ENCODE measurements around the gene MID1. TPM values are rescaled to one million over a fixed set of nuclear protein-coding genes. Genes with fewer than 3 reads are reported as not detected.

Gene MID1, protein sequence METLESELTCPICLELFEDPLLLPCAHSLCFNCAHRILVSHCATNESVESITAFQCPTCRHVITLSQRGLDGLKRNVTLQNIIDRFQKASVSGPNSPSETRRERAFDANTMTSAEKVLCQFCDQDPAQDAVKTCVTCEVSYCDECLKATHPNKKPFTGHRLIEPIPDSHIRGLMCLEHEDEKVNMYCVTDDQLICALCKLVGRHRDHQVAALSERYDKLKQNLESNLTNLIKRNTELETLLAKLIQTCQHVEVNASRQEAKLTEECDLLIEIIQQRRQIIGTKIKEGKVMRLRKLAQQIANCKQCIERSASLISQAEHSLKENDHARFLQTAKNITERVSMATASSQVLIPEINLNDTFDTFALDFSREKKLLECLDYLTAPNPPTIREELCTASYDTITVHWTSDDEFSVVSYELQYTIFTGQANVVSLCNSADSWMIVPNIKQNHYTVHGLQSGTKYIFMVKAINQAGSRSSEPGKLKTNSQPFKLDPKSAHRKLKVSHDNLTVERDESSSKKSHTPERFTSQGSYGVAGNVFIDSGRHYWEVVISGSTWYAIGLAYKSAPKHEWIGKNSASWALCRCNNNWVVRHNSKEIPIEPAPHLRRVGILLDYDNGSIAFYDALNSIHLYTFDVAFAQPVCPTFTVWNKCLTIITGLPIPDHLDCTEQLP
- polyA plus RNA-seq (ENCODE audit: insufficient read length in 3 of 3): 10 to 100 TPM; 23.7 to 32.6 (median 32.0) TPM
- long read RNA-seq, donor 1, full-length matches to known transcripts: 4 of 4 reads
- long read RNA-seq, donor 1, partial matches to known transcripts: 0 of 4 reads
- long read RNA-seq, donor 1, other reads (novel, unspliced or antisense): 0 of 4 reads
- long read RNA-seq, donor 2, full-length matches to known transcripts: 3 of 3 reads
- long read RNA-seq, donor 2, partial matches to known transcripts: 0 of 3 reads
- long read RNA-seq, donor 2, other reads (novel, unspliced or antisense): 0 of 3 reads
- long read RNA-seq, donor 3, full-length matches to known transcripts: 1 of 1 reads
- long read RNA-seq, donor 3, partial matches to known transcripts: 0 of 1 reads
- long read RNA-seq, donor 3, other reads (novel, unspliced or antisense): 0 of 1 reads
- long read RNA-seq, donor 4, partial matches to known transcripts: 10 of 10 reads
- long read RNA-seq, donor 4, other reads (novel, unspliced or antisense): 0 of 10 reads
- long read RNA-seq, donor 5, full-length matches to known transcripts: 2 of 2 reads
- long read RNA-seq, donor 5, partial matches to known transcripts: 0 of 2 reads
- long read RNA-seq, donor 5, other reads (novel, unspliced or antisense): 0 of 2 reads
- long read RNA-seq, donor 6, full-length matches to known transcripts: 11 of 11 reads
- long read RNA-seq, donor 6, partial matches to known transcripts: 0 of 11 reads
- long read RNA-seq, donor 6, other reads (novel, unspliced or antisense): 0 of 11 reads
- long read RNA-seq, donor 7, full-length matches to known transcripts: 5 of 5 reads
- long read RNA-seq, donor 7, partial matches to known transcripts: 0 of 5 reads
- long read RNA-seq, donor 7, other reads (novel, unspliced or antisense): 0 of 5 reads
- long read RNA-seq, donor 8, full-length matches to known transcripts: 2 of 2 reads
- long read RNA-seq, donor 8, partial matches to known transcripts: 0 of 2 reads
- long read RNA-seq, donor 8, other reads (novel, unspliced or antisense): 0 of 2 reads
- long read RNA-seq, donor 9, full-length matches to known transcripts: 4 of 4 reads
- long read RNA-seq, donor 9, partial matches to known transcripts: 0 of 4 reads
- long read RNA-seq, donor 9, other reads (novel, unspliced or antisense): 0 of 4 reads
- long read RNA-seq, donor 10, full-length matches to known transcripts: 6 of 6 reads
- long read RNA-seq, donor 10, partial matches to known transcripts: 0 of 6 reads
- long read RNA-seq, donor 10, other reads (novel, unspliced or antisense): 0 of 6 reads
- long read RNA-seq, donor 11: 0 reads
- long read RNA-seq, donor 12, full-length matches to known transcripts: 10 of 10 reads
- long read RNA-seq, donor 12, partial matches to known transcripts: 0 of 10 reads
- long read RNA-seq, donor 12, other reads (novel, unspliced or antisense): 0 of 10 reads
- long read RNA-seq, donor 13, partial matches to known transcripts: 0 of 1 reads
- long read RNA-seq, donor 13, other reads (novel, unspliced or antisense): 0 of 1 reads
- long read RNA-seq, donor 14, full-length matches to known transcripts: 6 of 6 reads
- long read RNA-seq, donor 14, partial matches to known transcripts: 0 of 6 reads
- long read RNA-seq, donor 14, other reads (novel, unspliced or antisense): 0 of 6 reads
- long read RNA-seq, donor 15, full-length matches to known transcripts: 2 of 2 reads
- long read RNA-seq, donor 15, partial matches to known transcripts: 0 of 2 reads
- long read RNA-seq, donor 15, other reads (novel, unspliced or antisense): 0 of 2 reads
- long read RNA-seq, donor 16, full-length matches to known transcripts: 5 of 5 reads
- long read RNA-seq, donor 16, partial matches to known transcripts: 0 of 5 reads
- long read RNA-seq, donor 16, other reads (novel, unspliced or antisense): 0 of 5 reads

DNA sequence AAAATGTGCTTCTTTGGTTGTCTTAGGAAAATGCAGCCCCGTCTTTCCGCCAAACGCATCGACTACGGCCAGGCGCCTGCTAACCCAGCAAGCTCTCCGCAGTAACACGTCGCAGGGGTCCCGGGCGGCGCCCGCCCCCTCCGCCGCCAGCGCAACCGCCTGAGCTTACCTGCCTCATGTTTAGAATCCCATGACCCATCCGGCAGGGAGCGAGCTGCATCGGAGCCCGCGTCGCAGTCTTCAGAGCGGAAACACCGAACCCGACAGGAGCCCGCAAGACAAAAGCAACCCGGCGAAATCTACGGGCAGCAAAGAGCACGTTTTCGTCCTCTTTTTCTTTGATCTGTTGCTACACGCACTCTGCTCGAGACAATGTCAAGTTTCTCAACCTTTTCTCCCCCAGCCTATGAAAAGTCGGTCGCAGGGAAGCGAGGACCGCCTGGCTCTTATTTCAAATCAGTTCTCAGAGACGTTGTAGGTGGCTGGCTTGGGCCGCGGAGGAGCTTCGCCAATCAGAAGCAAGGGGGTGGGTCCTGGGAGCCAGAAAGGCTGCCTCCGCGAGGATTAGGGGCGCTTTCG lies at the start of gene MID1:
TSS of gene MID1 (minus strand) at position 465 of the 579 bp plus-strand sequence. CDS start 53,038 bp downstream, outside the sequence.
- peak; percentile 75 for DNase-seq

DNA sequence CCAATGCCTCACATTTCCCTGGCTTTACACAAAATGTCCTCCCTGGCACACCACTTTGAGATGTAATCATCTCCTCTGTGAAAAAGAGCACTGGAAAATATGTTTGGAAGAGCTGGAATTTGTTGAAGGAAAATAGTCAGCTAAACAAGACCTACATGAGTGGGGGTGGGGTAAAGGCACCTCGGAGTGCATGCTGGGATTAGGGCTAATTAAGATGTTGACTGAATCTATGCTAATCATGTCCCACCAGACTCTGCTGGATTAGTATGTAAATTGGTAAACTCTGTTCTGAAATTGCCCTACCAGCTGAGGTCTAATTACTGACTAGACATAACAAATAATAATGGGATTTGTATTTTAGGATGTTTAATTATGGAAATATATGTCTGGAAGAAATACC lies 46.8 kb upstream of the MID1 start:
- DNase-seq: no peak

DNA sequence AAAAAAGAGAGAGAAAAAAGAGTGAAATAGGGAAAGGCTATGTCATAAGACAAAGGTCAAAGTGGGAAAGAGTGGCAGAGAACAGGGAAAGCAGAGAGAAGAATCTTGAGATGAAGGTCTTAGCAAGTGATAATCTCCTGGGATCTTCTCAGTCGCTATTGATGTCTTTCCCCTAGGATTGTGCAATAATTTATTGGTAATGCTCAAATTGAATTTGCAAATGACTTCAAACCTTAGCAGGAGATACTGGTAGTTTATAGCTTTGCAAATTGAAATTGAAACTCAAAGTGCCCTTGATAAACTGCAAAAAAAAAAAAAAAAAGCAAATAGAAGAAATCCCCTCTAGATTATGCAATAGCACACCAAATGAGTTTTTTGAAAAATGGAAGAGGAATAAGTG lies 45.7 kb upstream of the MID1 start:
- DNase-seq: no peak

DNA sequence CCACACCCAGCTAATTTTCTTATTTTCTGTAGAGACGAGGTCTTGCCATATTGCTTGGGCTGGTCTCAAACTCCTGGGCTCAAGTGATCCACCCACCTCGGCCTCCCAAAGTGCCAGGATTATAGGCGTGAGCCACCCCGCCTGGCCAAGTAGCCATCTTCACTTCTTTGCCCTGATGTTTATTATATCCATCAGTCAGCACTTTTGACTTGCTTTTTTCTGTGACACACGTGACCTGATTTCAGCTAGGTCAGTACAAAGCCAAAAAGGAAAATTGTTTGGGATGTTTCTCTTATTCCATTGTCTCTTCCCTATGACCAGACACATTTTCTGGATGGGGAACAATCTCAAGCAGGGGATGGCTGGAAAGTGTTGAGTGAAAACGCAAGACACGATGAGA lies 45.3 kb upstream of the MID1 start:
- no peak for DNase-seq

DNA sequence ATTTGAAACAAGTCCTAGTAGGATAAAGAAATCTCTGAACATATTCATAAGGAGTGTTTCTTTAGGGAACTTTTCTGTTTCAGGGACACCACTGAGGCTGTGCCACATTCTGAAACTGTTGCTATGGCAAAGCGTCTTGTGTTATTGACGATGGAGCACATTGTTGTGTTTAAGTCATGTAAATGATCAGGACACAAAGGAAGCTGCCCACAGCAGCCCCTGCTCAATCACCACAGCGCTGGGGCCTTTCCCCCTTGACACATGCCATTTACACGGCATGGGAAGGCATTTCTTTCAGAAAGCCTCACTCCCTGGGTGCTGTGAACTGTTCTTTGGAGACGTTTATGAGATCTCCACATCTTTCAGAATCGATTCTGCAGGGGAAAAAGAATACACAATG lies 39.8 kb upstream of the MID1 start:
- DNase-seq: no peak

DNA sequence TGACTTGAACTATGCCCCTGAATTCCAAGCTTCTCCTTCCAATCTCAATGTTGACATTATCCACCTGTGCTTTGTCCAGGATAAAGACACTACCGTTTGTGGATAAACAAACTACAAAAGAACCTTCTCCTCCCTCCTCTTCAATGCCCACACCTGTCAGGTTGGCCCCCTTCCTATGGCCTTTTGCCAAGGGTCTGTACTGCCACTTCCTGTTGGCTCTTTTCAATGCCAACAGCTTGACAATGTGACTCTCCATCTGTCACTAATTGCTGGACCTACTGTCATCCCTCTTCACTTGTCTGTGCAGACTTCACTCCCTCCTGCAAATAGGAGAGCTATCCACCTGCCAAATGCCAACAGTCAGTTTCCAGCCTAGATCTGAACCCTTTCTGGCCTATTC lies 35.8 kb upstream of the MID1 start:
- no peak for DNase-seq

DNA sequence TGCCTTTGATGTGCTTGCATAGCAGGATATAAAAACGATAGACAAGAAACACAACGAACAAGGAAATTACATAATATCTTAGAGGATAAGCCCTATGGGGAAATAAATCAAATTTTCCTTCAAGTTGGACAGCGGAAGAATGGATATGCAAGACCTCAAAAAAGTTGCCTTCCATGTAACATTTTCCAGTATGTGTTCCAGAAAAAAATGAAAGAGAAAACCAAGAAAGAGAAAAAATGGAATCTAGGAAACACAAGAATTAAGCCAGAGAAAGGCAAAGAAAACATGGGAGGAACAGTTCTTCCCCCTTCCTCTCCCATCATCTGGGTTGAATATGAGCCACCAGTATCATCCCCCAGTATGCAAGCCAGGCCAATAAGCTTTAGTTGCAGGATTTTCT lies 34.6 kb upstream of the MID1 start:
- no peak for DNase-seq

DNA sequence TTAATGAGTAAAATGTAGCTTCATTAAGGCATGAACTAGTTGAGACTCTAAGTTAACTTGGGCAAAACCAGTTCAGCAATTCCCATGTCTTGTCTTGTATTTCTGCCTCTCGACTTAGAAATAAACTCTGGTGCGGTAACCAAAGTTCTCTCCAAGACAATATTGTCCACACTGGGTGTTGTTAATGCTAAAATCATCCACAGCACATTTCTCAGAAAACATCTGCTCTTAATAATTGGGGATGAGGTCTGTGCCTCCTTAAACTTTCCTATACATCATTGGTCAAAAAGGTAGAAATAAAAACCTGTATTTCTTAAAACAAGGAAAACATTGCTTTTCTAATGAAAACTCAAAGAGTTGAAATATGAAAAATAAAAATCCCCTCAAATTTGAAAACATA lies 32.9 kb upstream of the MID1 start:
- no peak for DNase-seq

DNA sequence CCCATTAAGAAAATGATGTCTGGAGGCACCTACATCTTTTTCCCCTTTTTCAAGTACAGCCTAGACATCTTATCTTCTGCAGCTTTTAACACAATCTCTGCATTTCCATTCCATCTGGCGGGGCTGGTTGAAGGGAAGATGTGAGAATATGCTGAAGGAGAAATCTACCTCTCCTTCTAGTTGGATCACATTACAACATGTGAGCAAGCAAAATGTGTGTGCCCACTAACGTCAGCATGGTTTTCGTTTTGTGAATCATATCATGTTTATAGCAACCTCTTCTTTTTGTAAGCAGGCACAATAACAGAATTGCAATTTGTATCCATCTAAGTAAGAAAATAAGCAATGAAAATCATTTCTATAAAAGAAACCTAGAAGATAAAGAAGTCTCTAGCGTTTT lies 28.9 kb upstream of the MID1 start:
- no peak for DNase-seq

DNA sequence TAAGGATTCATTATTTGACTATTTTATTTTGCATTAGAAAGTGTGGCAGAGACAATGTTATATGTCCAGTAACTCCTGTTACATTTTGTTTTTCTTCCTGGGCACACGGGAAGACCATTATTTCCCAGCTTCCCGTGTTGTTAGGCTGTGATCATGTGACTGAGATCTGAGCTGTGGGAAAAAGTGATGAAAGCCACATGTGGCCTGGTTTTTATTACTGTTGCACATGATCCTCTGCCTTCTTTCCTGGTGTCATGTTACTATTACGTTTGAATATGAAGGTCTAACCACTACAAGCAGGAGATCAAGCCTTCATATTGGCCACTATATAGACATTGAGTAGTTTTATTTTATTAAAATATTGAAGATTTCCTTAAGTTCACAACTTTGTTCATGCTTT lies 28.2 kb upstream of the MID1 start:
- DNase-seq: no peak

DNA sequence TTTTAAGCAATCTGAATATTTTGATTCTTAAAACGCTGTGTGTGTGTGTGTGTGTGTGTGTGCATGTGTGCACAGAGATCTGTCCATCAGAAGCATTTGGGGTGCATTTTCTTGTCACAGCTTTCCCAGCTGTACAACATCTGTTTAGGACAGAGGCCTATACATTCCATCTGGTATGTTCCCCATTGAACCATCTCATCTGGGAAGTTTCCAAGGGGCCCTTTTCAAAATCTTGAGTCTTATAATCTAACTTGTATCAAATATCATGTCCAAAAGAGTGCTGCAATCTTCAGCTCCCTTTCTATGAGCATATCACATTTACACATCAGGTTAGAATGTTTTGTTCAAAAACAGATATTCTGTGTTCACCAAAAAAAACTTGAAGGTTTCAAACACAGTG lies 16.5 kb upstream of the MID1 start:
- DNase-seq: no peak

DNA sequence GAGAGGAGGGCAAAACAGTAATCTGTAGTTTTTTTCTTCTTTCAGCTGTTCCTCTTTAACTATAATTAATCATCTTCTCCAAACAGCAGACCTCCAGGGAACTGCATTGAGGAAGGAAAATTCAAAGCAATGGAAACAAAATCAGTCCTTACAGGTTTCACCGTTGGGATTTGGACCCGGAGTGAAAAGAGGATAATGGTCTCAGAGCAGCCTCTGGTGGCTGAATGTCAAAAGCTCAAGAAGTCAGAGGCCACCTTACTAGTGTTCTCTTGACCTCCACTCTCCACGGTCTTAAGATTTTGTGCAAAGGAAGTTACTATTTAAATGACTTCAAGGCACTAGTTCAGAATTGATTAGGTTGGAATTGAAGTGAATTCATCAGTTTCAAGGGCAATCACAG lies 16.0 kb upstream of the MID1 start:
- DNase-seq: peak; percentile 27

DNA sequence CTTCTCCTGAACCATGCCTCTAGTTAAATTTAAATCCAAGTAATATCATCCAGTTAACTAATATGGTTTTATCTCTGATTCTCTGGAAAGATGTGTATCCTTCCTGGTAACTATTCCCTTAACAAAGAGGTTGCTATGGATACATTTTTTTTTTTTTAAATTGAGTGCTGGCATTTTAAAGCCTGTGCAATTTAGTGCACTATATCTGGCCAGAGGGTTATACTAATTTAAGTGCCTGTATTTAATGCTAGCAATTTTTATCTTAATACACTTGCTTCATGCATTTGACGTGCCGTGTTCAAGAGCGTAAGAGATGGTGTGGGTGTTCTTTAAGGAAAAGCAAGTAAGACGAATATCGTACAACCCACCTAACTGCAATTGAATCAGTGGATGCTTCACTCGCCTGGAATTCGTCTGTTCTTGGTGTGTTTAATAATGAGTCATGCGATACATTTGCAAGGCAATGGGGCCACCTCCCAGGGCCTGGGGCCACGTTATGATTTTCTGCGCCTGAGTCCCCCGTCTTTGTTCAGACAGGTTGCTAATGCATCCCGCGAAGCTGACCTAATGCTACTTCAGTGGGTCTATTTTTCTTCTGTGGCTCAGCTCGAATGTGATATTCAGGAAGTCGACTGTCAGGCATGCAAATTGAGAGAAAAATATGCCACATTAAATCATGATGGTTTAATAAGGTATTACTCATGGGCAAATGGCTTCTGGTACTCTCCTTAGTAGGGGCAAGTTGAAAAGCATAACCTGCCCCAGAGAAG lies 14.2 kb upstream of the MID1 start:
- DNase-seq: no peak

DNA sequence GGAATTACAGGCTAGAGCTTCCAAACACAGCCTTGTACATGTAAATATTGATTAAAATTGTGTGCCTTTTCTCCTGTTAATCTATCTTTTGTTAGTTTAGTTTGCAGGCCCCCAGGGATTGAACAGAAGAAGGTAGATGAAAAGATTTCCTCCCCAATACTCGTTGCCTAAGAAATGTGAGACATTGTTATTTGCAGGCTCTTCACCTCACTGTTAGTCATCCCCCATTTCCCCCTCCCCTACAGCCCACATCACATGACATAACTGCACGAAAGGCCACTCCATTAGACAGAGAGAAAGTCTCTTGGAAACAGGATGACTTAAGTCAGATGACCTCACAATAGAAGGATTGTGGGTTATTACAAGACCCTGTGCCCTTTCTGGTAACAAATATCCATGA lies 13.3 kb upstream of the MID1 start:
- DNase-seq: no peak

DNA sequence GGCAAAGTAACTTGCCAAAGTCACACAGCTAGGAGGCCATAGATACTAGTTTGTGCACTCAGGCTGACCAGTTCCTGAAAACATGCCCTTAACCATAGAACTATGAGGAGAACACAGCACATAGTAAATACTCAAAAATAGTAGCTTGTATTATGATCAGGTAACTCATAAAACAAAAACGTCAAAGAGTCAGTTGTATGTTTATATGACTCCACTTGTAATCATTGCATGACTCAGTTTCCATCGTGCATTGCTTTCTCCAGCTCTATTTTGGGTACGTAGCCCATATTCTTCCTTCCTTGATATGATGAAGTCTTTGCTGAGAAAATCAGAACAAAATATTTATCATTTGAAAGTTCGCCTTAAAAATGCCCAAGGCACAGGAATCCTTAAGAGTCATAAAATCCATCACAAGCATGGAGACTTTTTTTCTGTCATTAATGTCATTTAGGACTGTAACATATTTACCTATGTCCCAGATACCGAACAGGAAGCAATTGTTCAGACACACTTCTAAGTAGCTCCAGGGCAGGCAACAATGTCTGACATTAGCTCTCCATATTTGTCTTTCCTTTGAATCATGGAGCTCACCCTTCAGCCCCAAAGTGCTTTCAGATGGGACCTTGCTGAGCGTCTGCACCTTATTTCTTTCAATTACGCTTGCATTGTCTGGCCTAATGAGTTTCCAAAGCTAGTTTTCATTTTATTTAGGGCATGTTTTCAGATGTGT lies 11.2 kb upstream of the MID1 start:
- no peak for DNase-seq

DNA sequence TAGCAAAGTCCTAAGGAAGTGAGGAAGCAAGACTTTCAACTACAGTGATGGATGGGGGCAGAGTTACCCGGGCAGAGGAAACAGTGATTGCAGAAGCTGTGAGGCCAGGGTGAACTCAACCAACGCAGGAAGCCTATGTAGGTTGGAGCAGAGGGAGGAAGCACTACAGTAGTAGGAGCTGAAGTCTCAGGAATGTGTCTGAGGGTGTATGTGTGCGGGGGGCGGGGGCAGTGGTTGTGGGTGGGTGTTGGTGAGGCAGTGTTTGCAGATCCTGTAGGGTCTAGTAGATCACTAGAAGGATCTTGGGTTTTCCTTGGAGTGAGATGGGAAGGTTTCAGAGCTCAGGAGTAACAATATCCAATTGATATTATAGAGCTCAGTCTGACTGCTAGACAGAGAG lies 9.9 kb upstream of the MID1 start:
- no peak for DNase-seq

DNA sequence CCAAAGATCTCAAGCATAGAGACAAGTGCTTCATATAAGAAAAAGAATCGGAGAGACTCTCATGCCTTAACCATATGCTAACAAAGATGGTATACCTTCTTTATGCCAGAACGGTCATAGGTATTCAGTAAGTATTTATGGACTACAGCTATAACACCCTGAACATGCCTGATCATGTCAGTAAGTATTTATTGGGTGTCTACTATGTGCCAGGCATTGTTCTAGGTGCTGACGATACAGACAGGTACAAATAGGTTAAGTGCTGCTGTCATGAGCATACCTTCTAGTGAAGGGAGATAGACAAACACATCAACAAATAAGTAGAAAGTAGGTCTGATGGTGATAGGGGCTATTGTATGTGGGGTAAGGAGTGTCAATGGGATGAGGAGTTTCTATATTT lies 9.5 kb upstream of the MID1 start:
- DNase-seq: no peak
